ENCODE results near the gene ARF4. TPM values are rescaled to one million over a fixed set of nuclear protein-coding genes. Genes with fewer than 3 reads are reported as not detected.
"Not testable (repeated sequence)": the region's sequence is repeated elsewhere in the genome, so short reads cannot be mapped to it uniquely, and the experiment has no call there.

Gene ARF4
- 10 to 100 TPM; 66.6 to 68.8 TPM for total RNA-seq

GRCh38 chr3:57597127-57597923 lies at the start of gene ARF4:
Gene ARF4 (minus strand): TSS chr3:57597344. CDS start chr3:57597140, 204 bp downstream.
- H3K36me3 Mint-ChIP-seq, result peaks cover 15% of the 10 kb centered on the region
- peaks cover 41% of the 10 kb centered on the region for H3K4me1 Mint-ChIP-seq (ENCODE audit: low read depth)

DNA sequence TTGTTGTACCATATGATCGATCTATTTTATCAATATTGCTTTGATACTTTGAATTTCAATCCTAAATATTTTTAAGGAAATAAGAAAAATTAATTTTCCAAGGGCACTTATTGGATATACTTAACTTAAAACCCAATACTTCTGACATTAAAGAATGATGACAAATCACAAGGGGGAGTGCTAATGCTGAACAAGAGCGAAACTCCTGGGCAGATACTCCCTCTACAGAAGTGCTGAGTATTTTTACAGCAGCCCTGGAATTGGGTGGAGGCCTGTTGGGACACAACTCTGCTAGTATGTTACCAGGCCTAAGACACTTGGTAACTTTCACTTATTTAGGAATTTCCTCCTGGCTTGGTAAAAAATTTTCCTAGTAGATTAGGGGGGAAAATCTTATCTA lies 49.6 kb upstream of the ARF4 start:
- Mint-ChIP-seq H3K27ac (no peak overlapping the region), H3K4me3 (no peak overlapping the region), H3K27me3 (no peaks in the 10 kb centered on the region), H3K4me1 (ENCODE audit: low read depth) (peaks cover 10% of the 10 kb centered on the region), H3K36me3 (peaks cover 49% of the 10 kb centered on the region), H3K9me3 (peaks cover 13% of the 10 kb centered on the region)
- no peak for DNase-seq
- CTCF ChIA-PET, result no interaction called here
- POLR2A ChIA-PET, result no interaction called here
- intact Hi-C loops (cut with micrococcal nuclease), result no loop called here

More at GRCh38 chr3:57597127-57597923, at the start of gene ARF4:
- Mint-ChIP-seq H3K9me3 (no peaks in the 10 kb centered on the region), H3K27me3 (no peaks in the 10 kb centered on the region), H3K4me3 (peak within 1 kb of the TSS; percentile 97), H3K27ac (peak within 1 kb of the TSS; percentile 99)
- intact Hi-C loops (cut with micrococcal nuclease), result loop anchor here (1.0 to 5.0 kb wide), 5 partner anchors 41 to 368 kb away; partner anchors contain the start of genes PDE12 and SLMAP
- CTCF ChIA-PET, result interaction anchor here (0.6 to 1.6 kb wide), 6 partner anchors 15 to 427 kb away, joined by 3 to 7 read pairs (median 4); no protein-coding TSS in a partner anchor
- peak; percentile 100 for DNase-seq
- POLR2A ChIA-PET, result interaction anchor here (0.5 to 3.1 kb wide), 9 partner anchors 11 to 865 kb away, joined by 3 to 44 read pairs (median 3); partner anchors contain the start of genes PDE12 and SLMAP

GRCh38 chr3:57644740-57645139 lies 47.6 kb upstream of the ARF4 start:
- Mint-ChIP-seq H3K36me3 (peaks cover 45% of the 10 kb centered on the region), H3K9me3 (peaks cover 11% of the 10 kb centered on the region), H3K4me1 (ENCODE audit: low read depth) (peaks cover 10% of the 10 kb centered on the region), H3K27ac (no peak overlapping the region), H3K4me3 (no peak overlapping the region), H3K27me3 (no peaks in the 10 kb centered on the region)
- DNase-seq, result no peak
- intact Hi-C loops (cut with micrococcal nuclease), result no loop called here
- ChIA-PET POLR2A (no interaction called here), CTCF (no interaction called here)

DNA sequence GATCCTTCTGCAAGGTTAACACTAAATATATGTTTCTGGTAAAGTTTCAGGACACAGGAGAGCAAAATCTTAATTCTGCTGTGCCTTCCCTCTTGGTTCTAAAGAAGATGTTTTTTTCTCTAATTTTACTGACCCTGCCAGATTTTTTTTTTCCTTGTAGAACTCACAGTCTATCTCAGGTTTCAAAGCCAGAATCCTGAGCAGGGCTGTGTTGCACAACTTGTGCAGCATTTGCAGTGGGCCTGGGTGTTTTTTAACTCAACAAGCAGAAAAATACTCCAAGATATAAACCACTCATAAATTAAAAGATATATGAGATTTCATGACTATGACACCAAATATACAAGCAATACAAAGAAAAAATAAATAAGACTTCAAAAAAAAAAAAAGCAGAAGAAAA lies 40.2 kb upstream of the ARF4 start:
- H3K27me3 Mint-ChIP-seq, result no peaks in the 10 kb centered on the region
- POLR2A ChIA-PET, result no interaction called here
- H3K4me3 Mint-ChIP-seq, result no peak overlapping the region
- CTCF ChIA-PET, result no interaction called here
- H3K27ac Mint-ChIP-seq, result no peak overlapping the region
- H3K36me3 Mint-ChIP-seq, result peaks cover 39% of the 10 kb centered on the region
- intact Hi-C loops (cut with micrococcal nuclease), result no loop called here
- DNase-seq, result no peak
- no peaks in the 10 kb centered on the region for H3K4me1 Mint-ChIP-seq (ENCODE audit: low read depth)
- H3K9me3 Mint-ChIP-seq, result no peaks in the 10 kb centered on the region

DNA sequence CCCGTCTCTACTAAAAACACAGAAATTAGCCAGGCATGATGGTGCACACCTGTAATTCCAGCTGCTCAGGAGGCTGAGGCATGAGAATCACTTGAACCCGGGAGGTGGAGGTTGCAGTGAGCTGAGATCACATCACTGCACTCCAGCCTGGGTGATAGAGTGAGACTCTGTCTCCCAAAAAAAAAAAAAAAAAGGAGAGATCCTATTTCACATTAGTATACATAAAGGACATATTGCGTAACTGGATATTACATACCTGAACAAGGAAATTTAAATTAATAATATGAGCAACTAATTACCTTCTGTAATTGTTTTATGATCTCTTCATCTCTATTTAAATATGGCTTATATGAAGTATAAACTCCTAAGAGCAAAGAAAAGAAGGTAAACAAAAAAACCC lies 37.1 kb upstream of the ARF4 start:
- POLR2A ChIA-PET; CTCF ChIA-PET; H3K9me3 Mint-ChIP-seq; H3K27ac Mint-ChIP-seq; intact Hi-C loops (cut with micrococcal nuclease); DNase-seq; H3K27me3 Mint-ChIP-seq; H3K4me1 Mint-ChIP-seq (ENCODE audit: low read depth); H3K4me3 Mint-ChIP-seq: not testable (repeated sequence)
- peaks cover 34% of the 10 kb centered on the region for H3K36me3 Mint-ChIP-seq

GRCh38 chr3:57627976-57628375 lies 30.8 kb upstream of the ARF4 start:
- Mint-ChIP-seq H3K9me3 (no peaks in the 10 kb centered on the region), H3K4me3 (no peak overlapping the region), H3K27me3 (no peaks in the 10 kb centered on the region), H3K27ac (no peak overlapping the region), H3K36me3 (peaks cover 36% of the 10 kb centered on the region), H3K4me1 (ENCODE audit: low read depth) (no peaks in the 10 kb centered on the region)
- no peak for DNase-seq
- intact Hi-C loops (cut with micrococcal nuclease), result no loop called here
- CTCF ChIA-PET, result no interaction called here
- POLR2A ChIA-PET, result no interaction called here

GRCh38 chr3:57624801-57625200 lies 27.7 kb upstream of the ARF4 start:
- ChIA-PET POLR2A (no interaction called here), CTCF (interaction anchor here (0.6 kb wide), 1 partner anchor 393 kb away, joined by 3 read pairs; no protein-coding TSS in a partner anchor)
- DNase-seq, result no peak
- H3K4me1 Mint-ChIP-seq (ENCODE audit: low read depth), result no peaks in the 10 kb centered on the region
- intact Hi-C loops (cut with micrococcal nuclease), result no loop called here
- H3K36me3 Mint-ChIP-seq, result peaks cover 27% of the 10 kb centered on the region
- no peaks in the 10 kb centered on the region for H3K27me3 Mint-ChIP-seq
- H3K4me3 Mint-ChIP-seq, result no peak overlapping the region
- no peaks in the 10 kb centered on the region for H3K9me3 Mint-ChIP-seq
- H3K27ac Mint-ChIP-seq, result peak overlapping the region; percentile 8

DNA sequence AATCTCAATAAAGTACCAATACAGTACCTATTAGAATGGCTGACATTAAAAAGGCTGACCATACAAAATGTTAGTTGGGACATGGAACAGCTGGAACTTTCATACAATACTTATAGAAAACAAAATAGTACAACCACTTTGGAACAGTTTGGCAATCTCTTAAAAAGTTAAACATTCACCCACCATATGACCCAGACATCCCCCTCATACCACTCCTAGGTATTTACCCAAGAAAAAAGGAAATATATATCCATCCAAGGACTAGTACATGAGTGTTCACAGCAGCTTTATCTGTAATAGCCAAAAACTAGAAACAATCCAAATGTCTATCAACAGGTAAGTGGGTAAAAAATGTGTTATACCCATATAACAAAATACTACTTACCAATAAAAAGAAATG lies 25.2 kb upstream of the ARF4 start:
- ChIA-PET CTCF (no interaction called here), POLR2A (no interaction called here)
- DNase-seq, result no peak
- Mint-ChIP-seq H3K36me3 (peaks cover 19% of the 10 kb centered on the region), H3K27me3 (no peaks in the 10 kb centered on the region), H3K9me3 (peaks cover 3% of the 10 kb centered on the region), H3K4me1 (ENCODE audit: low read depth) (no peaks in the 10 kb centered on the region), H3K4me3 (no peak overlapping the region), H3K27ac (no peak overlapping the region)
- intact Hi-C loops (cut with micrococcal nuclease), result no loop called here

DNA sequence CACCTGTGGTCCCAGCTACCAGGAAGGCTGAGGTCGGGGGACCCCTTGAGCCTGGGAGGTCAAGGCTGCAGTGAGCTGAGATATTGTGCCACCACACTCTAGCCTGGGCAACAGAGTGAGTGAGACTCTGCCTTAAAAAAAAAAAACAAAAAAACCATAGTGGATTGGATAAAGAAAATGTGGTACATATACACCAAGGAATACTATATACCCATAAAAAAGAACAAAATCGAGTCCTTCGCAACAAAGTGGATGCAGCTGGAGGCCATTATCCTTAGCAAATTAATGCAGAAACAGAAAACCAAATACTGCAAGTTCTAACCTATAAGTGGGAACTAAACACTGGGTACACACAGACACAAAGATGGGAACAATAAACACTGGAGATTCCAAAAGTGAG lies 20.6 kb upstream of the ARF4 start:
- intact Hi-C loops (cut with micrococcal nuclease), result no loop called here
- H3K4me3 Mint-ChIP-seq, result no peak overlapping the region
- H3K4me1 Mint-ChIP-seq (ENCODE audit: low read depth), result no peaks in the 10 kb centered on the region
- DNase-seq, result no peak
- H3K36me3 Mint-ChIP-seq, result peaks cover 9% of the 10 kb centered on the region
- POLR2A ChIA-PET, result no interaction called here
- H3K27ac Mint-ChIP-seq, result no peak overlapping the region
- no peaks in the 10 kb centered on the region for H3K27me3 Mint-ChIP-seq
- CTCF ChIA-PET, result no interaction called here
- H3K9me3 Mint-ChIP-seq, result peaks cover 3% of the 10 kb centered on the region

GRCh38 chr3:57616233-57616632 lies 19.1 kb upstream of the ARF4 start:
- ChIA-PET CTCF (no interaction called here), POLR2A (no interaction called here)
- H3K4me3 Mint-ChIP-seq, result no peak overlapping the region

GRCh38 chr3:57611870-57612269 lies 14.7 kb upstream of the ARF4 start:
- not testable (repeated sequence) for H3K27me3 Mint-ChIP-seq

More at GRCh38 chr3:57616233-57616632, 19.1 kb upstream of the ARF4 start:
- Mint-ChIP-seq H3K27me3 (no peaks in the 10 kb centered on the region), H3K9me3 (peaks cover 11% of the 10 kb centered on the region), H3K4me1 (ENCODE audit: low read depth) (peaks cover 4% of the 10 kb centered on the region), H3K36me3 (peaks cover 14% of the 10 kb centered on the region), H3K27ac (no peak overlapping the region)
- intact Hi-C loops (cut with micrococcal nuclease), result no loop called here
- DNase-seq, result no peak

GRCh38 chr3:57605683-57606082 lies 8.5 kb upstream of the ARF4 start:
- CTCF ChIA-PET, result no interaction called here
- Mint-ChIP-seq H3K4me1 (ENCODE audit: low read depth) (no peaks in the 10 kb centered on the region), H3K27ac (no peak overlapping the region)

More at GRCh38 chr3:57611870-57612269, 14.7 kb upstream of the ARF4 start:
- CTCF ChIA-PET; H3K27ac Mint-ChIP-seq; H3K4me1 Mint-ChIP-seq (ENCODE audit: low read depth); POLR2A ChIA-PET; DNase-seq; H3K4me3 Mint-ChIP-seq; intact Hi-C loops (cut with micrococcal nuclease): not testable (repeated sequence)
- Mint-ChIP-seq H3K9me3 (peaks cover 30% of the 10 kb centered on the region), H3K36me3 (peaks cover 39% of the 10 kb centered on the region)

GRCh38 chr3:57604971-57605370 lies 7.8 kb upstream of the ARF4 start:
- peaks cover 47% of the 10 kb centered on the region for H3K36me3 Mint-ChIP-seq
- intact Hi-C loops (cut with micrococcal nuclease), result no loop called here
- H3K4me3 Mint-ChIP-seq, result no peak overlapping the region
- POLR2A ChIA-PET, result no interaction called here
- no peak overlapping the region for H3K27ac Mint-ChIP-seq
- DNase-seq, result no peak
- no peaks in the 10 kb centered on the region for H3K4me1 Mint-ChIP-seq (ENCODE audit: low read depth)
- H3K27me3 Mint-ChIP-seq, result no peaks in the 10 kb centered on the region
- H3K9me3 Mint-ChIP-seq, result peaks cover 21% of the 10 kb centered on the region
- CTCF ChIA-PET, result no interaction called here

More at GRCh38 chr3:57605683-57606082, 8.5 kb upstream of the ARF4 start:
- POLR2A ChIA-PET, result no interaction called here
- Mint-ChIP-seq H3K36me3 (peaks cover 53% of the 10 kb centered on the region), H3K9me3 (peaks cover 27% of the 10 kb centered on the region), H3K4me3 (no peak overlapping the region), H3K27me3 (no peaks in the 10 kb centered on the region)
- DNase-seq, result no peak
- intact Hi-C loops (cut with micrococcal nuclease), result no loop called here

Measured in activated CD4-positive, alpha-beta memory T cell treated with anti-CD3 and anti-CD28 coated beads for 36 hours (primary cell).